Nephron progenitor cell (in vitro differentiated cells): ENCODE data around the gene CLEC16A.

Experiments
- DNase-seq: peaks from one replicate; pipeline ENCODE4 v3.0.0; 2021
- H3K27ac Mint-ChIP-seq: 2 replicates; pipeline ENCODE4 v1.8.0; 2021; ENCODE audit warnings: mild to moderate bottlenecking, moderate library complexity, mixed read lengths
- H3K27me3 Mint-ChIP-seq: 2 replicates; pipeline ENCODE4 v1.8.0; 2021; ENCODE audit warnings: mild to moderate bottlenecking, low read depth, mixed read lengths; ENCODE audit not compliant: poor library complexity
- H3K36me3 Mint-ChIP-seq: 2 replicates; pipeline ENCODE4 v1.8.0; 2021; ENCODE audit warnings: low read depth, mixed read lengths
- H3K4me1 Mint-ChIP-seq: 2 replicates; pipeline ENCODE4 v1.8.0; 2021; ENCODE audit warnings: mixed read lengths
- H3K4me3 Mint-ChIP-seq: 2 replicates; pipeline ENCODE4 v1.8.0; 2021; ENCODE audit warnings: mild to moderate bottlenecking, moderate library complexity, mixed read lengths
- H3K9me3 Mint-ChIP-seq: 2 replicates; pipeline ENCODE4 v1.8.0; 2021; ENCODE audit warnings: mild to moderate bottlenecking, moderate library complexity, mixed read lengths
- TF ChIP-seq, protein P1 (sequence below): fragments of 200-600 bp; sonication (generic); IDR thresholded peaks from 2 replicates; pipeline ENCODE4 v1.5.0; 2021; ENCODE audit warnings: antibody characterized with exemption

CLEC16A gene, protein sequence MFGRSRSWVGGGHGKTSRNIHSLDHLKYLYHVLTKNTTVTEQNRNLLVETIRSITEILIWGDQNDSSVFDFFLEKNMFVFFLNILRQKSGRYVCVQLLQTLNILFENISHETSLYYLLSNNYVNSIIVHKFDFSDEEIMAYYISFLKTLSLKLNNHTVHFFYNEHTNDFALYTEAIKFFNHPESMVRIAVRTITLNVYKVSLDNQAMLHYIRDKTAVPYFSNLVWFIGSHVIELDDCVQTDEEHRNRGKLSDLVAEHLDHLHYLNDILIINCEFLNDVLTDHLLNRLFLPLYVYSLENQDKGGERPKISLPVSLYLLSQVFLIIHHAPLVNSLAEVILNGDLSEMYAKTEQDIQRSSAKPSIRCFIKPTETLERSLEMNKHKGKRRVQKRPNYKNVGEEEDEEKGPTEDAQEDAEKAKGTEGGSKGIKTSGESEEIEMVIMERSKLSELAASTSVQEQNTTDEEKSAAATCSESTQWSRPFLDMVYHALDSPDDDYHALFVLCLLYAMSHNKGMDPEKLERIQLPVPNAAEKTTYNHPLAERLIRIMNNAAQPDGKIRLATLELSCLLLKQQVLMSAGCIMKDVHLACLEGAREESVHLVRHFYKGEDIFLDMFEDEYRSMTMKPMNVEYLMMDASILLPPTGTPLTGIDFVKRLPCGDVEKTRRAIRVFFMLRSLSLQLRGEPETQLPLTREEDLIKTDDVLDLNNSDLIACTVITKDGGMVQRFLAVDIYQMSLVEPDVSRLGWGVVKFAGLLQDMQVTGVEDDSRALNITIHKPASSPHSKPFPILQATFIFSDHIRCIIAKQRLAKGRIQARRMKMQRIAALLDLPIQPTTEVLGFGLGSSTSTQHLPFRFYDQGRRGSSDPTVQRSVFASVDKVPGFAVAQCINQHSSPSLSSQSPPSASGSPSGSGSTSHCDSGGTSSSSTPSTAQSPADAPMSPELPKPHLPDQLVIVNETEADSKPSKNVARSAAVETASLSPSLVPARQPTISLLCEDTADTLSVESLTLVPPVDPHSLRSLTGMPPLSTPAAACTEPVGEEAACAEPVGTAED

DNA sequence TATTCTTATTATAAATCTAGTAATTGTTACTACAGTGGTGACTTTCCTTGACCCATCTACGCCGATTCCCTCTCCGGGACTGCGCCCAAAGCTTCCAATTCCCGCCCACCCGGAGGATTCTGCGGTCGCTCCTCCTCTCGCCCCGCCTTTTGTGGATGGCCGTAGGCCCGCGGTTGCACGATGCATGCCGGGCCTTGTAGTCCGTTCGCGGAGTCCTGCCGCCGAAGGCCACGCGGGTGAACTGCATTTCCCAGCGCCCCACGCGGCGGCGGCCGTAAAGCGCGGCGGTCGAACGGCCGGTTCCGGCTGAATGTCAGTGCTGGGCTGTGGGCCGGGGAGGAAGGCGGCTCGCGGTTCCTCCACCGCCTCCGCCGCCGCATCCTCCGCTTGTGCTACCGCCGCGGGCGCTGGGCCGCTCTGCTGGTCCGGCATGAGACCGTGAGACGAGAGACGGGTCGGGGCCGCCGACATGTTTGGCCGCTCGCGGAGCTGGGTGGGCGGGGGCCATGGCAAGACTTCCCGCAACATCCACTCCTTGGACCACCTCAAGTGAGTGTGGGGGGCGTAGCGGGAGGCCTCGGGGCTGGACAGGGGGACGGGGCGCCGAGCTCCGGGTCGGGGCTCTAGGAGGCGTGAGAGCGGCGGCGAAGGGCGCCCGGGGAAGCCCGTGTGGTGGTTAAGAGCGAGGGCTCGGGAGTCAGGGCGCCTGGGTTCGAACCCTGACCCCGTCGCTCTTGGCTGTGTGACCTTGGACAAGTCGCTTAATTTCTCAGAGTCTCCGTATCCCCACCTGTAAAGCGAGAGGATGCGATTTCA lies at the start of gene CLEC16A:
CLEC16A (plus strand) TSS at position 316 of the 816 bp plus-strand sequence; CDS start at position 470, 154 bp downstream.
- H3K4me3 Mint-ChIP-seq: peak within 1 kb of the TSS; percentile 89
- TF ChIP-seq, protein P1, sequence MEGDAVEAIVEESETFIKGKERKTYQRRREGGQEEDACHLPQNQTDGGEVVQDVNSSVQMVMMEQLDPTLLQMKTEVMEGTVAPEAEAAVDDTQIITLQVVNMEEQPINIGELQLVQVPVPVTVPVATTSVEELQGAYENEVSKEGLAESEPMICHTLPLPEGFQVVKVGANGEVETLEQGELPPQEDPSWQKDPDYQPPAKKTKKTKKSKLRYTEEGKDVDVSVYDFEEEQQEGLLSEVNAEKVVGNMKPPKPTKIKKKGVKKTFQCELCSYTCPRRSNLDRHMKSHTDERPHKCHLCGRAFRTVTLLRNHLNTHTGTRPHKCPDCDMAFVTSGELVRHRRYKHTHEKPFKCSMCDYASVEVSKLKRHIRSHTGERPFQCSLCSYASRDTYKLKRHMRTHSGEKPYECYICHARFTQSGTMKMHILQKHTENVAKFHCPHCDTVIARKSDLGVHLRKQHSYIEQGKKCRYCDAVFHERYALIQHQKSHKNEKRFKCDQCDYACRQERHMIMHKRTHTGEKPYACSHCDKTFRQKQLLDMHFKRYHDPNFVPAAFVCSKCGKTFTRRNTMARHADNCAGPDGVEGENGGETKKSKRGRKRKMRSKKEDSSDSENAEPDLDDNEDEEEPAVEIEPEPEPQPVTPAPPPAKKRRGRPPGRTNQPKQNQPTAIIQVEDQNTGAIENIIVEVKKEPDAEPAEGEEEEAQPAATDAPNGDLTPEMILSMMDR: no peak
- peaks cover 8% of the 10 kb centered on the region for H3K27me3 Mint-ChIP-seq
- peaks cover 69% of the 10 kb centered on the region for H3K4me1 Mint-ChIP-seq
- peak; percentile 97 for DNase-seq
- H3K9me3 Mint-ChIP-seq: no peaks in the 10 kb centered on the region
- peak within 1 kb of the TSS; percentile 24 for H3K27ac Mint-ChIP-seq
- peaks cover 7% of the 10 kb centered on the region for H3K36me3 Mint-ChIP-seq

DNA sequence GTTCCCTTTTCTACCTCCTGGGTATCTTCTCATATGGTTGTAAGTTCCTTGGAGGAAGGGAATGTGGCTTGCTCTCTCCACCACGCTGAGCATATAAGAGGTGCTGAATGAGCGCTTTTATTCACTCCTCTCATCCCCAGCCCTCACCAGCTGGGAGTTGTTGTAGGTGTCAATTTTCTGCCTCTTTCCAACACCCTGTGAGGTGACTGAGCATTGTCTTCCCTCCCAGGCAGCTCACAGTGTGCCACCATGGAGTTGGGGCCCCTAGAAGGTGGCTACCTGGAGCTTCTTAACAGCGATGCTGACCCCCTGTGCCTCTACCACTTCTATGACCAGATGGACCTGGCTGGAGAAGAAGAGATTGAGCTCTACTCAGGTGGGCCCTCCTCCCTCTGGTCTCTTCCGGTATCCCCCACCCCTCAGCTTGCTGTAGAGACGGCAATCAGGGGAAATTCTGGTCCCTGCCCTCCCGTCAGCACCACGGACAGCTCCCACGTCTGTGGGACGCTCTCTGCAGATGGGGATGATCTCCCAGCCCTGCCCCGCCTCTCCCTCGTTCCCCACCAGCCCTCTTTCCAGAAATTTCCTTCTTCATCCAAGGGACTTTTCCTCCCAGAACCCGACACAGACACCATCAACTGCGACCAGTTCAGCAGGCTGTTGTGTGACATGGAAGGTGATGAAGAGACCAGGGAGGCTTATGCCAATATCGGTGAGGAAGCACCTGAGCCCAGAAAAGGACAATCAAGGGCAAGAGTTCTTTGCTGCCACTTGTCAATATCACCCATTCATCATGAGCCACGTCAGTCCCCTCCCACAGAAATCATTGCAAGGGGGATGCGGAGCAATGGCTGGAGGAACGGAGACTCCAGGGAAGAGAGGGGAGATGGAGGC lies 49.1 kb upstream of the CLEC16A start:
- peak; percentile 95 for DNase-seq
- Mint-ChIP-seq H3K9me3 (no peaks in the 10 kb centered on the region), H3K27ac (no peak overlapping the region), H3K36me3 (no peaks in the 10 kb centered on the region), H3K27me3 (peaks cover 33% of the 10 kb centered on the region), H3K4me3 (no peak overlapping the region), H3K4me1 (no peaks in the 10 kb centered on the region)
- TF ChIP-seq, protein P1: no peak

DNA sequence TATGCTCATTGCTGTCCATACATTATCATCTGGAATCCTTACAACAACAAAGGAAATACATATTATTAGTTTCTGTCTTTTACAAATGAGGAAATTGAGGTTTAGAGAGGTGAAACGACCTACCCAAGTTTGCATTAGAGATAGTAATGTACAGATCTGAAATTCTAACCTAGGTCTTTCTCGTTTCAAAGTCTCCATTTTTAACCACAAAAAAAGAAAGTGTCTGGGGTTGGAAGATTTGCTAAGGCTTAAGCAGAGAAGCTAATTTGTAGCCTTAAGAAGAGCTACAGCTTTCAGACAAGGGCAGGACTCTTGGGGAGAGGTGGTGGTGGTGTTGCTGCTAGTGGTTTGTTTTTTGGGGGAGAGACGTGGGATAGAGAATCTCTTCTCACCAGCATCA lies 48.2 kb upstream of the CLEC16A start:
- Mint-ChIP-seq H3K36me3 (no peaks in the 10 kb centered on the region), H3K27ac (no peak overlapping the region), H3K9me3 (no peaks in the 10 kb centered on the region), H3K27me3 (peaks cover 30% of the 10 kb centered on the region), H3K4me1 (no peaks in the 10 kb centered on the region), H3K4me3 (no peak overlapping the region)
- no peak for DNase-seq
- TF ChIP-seq, protein P1: no peak

DNA sequence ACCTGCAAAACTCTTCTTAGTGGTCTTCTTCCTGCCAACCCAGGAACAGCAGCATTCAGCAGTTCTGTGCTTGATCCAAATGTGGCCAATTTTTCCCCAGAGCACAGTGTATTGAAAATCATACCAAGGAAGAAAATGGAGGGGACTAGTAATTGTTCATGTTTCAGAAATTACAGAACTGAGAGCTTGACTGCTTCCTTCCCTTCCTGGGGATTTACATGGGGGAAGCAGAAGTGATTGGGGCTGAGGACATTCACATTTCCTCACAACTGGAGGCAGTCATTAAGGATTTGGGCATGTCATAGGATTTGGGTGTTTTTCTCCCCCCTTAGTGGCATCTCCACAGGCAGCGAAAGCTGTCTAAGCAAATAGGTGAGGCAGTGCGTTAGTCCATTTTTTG lies 47.6 kb upstream of the CLEC16A start:
- DNase-seq: no peak
- H3K27me3 Mint-ChIP-seq: peaks cover 27% of the 10 kb centered on the region

More for the DNA sequence above, 47.6 kb upstream of the CLEC16A start:
- Mint-ChIP-seq H3K9me3 (no peaks in the 10 kb centered on the region), H3K4me3 (no peak overlapping the region), H3K4me1 (no peaks in the 10 kb centered on the region), H3K36me3 (no peaks in the 10 kb centered on the region), H3K27ac (no peak overlapping the region)
- TF ChIP-seq, protein P1: no peak
